T-helper 2 cell treated with Interferon-gamma antibody and Interleukin-4, amounts not matched to agents 100 ng/mL and 5 ng/mL, for 36 hours (primary cell): ENCODE results near the gene CD44. TPM values are rescaled to one million over a fixed set of nuclear protein-coding genes. Genes with fewer than 3 reads are reported as not detected.

Source experiments
- intact Hi-C: fragments of 100-400 bp; cut with micrococcal nuclease; formaldehyde crosslinking; loops from one replicate; pipeline ENCODE4 v1.15.1; 2023
- total RNA-seq: library from RNA; stranded (reverse); gene quantifications from 2 replicates; pipeline ENCODE4 v1.2.3, GENCODE V29; 2022

CD44 gene
- total RNA-seq, 1 donor from 2014 or later: 296 TPM

DNA sequence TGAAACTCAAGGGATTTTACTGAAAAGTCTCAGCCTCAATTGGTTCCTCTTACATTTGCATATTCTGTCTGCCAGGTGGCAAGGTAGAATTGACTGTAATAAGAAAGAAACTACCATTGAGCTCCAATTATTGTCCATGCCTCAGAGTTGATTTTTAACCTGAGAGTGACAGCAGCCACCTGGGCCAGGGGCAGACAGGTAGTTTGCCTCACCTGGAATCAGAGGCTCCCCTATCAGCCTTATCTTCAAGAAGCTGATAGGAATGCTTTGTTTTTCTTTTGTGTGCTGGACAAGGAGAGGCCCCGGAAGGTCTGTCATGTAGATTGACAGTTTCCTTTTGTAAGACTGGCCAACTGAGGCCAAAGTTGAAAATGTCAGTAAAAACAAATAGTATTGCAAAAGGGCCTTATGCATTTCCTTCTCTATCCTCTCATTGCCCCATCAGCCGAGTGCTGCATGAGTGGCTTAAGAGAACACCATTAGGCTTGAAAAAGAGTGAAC lies 34.1 kb downstream of the CD44 start:
- intact Hi-C loops: loop anchor here (5.0 kb wide), 1 partner anchor 44 kb away; no protein-coding TSS in a partner anchor

GRCh38 chr11:35173616-35174566 lies 34.9 kb downstream of the CD44 start:
- intact Hi-C loops: loop anchor here (5.0 kb wide), 1 partner anchor 43 kb away; no protein-coding TSS in a partner anchor

DNA sequence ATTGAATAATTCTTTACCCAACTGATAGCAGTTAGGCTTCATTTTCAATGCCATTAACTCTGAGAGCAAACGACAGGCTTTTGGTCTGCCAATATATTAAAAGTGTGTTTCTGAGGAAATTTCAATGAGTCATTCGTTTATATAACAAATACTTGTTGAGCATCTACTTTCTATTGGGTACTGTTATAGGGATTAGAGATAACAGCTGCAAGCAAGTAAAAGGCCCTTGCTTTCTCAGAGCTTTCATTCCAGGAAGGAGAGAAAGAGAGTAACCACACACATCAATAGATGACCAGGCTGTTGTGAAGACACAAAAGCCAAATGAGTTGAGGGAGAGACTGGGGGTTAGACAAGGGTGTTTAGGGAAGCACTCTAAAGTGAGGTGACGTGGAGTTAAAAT lies 35.7 kb downstream of the CD44 start:
- intact Hi-C loops: loop anchor here (5.0 kb wide), 2 partner anchors 43 to 247 kb away; no protein-coding TSS in a partner anchor

- intact Hi-C loops: loop anchor here (1.0 to 5.0 kb wide), 5 partner anchors 11 to 250 kb away; partner anchors contain the start of gene CD44
Measured at GRCh38 chr11:35177370-35177769, 38.4 kb downstream of the CD44 start.

DNA sequence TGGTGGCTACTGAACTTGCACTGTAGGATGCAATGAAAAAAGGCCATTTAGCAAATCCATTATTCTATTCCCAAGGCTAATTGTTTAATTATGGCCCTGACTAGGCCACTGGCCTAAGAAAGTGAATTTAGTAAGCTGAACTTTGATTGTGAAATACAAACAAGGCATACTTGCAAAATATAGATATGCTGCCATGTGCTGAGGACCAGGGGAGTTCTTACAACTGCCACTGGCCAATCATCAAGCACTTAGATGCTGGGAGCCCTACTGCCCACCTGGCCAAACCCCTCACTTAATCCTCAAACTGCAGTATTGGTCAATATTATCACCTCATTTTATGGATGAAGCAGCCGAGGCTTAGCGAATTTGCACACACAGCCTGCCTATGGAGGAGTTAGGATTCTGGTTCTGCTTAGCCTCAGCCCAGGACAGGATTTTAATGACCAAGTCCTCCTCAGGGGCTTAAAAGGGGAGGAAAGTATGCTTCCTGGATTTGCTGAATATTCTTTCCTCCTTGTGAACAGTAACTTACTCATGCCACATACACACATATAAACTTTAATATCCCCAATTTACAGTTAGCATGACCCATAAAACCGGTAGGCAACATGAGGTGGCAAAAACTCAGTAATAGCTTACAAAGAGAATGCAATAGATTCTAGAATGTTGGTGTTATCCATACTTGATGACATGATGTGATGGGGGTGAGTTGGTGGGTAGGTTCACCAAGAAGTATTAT lies 39.3 kb downstream of the CD44 start:
- intact Hi-C loops: loop anchor here (5.0 kb wide), 1 partner anchor 251 kb away; no protein-coding TSS in a partner anchor

GRCh38 chr11:35178873-35179272 lies 39.9 kb downstream of the CD44 start:
- intact Hi-C loops: loop anchor here (5.0 kb wide), 1 partner anchor 252 kb away; no protein-coding TSS in a partner anchor

DNA sequence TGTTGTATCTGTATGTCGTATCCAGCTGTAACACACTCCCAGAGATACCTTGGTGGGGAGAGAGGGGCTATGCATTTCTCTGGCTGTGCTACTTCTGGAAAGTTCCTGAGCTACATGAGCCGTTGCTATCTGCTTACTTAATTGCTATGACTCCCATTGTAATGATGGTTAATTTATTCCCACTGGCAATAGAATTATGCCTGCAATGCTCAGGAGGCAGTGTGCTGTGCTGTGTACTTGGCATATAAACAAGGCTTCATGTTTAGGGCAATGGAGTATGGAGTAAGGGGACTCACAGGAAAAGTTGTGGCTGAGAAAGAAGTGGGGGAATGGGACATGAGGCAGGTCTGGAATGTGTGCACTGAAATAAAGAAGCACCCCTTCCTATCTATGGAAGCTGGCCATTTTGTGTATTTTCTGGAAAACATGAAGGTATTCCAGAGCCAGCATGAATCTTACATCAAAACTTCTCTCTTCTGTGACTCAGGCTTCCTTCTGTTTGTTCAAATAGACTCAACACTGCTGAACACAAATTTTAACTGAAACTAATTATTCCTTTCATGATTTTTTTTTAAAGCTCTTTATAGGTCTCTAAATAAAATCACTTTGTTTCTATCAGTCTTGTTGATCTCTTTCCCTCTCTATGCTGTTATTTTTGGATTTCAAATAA lies 40.6 kb downstream of the CD44 start:
- intact Hi-C loops: loop anchor here (5.0 kb wide), 1 partner anchor 252 kb away; no protein-coding TSS in a partner anchor

- intact Hi-C loops: no loop called here
Measured at GRCh38 chr11:35180317-35181233, 41.6 kb downstream of the CD44 start.

- intact Hi-C loops: no loop called here
Measured at GRCh38 chr11:35182317-35182939, 43.5 kb downstream of the CD44 start.

DNA sequence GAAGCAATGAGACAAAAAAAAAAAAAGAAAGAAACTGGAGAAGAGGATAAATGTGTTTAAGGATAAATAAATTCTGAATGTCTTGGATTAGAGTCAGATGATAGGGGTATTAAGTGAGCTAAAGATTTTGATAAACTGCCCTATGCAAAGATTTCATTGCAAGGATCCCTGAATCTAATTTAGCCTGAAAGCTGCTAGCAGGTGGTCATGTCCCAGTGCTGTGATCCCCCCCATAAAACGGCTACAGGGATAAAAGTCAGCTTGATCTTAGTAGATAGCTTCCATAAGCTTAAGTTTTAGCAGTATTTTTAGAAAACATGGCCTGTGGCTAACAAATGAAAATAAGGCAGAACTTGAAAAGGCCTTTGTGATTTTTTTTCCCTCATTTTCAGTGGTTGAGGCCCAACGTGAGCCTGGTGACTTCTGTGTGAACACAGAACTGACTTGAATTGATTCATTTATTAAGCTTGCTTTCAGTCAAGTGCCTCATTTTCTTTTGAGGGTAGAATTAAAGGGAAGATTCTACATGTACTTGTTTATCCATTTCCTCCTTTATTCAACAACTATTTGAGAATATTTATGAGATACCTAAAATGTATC lies 44.5 kb downstream of the CD44 start:
- intact Hi-C loops: no loop called here

DNA sequence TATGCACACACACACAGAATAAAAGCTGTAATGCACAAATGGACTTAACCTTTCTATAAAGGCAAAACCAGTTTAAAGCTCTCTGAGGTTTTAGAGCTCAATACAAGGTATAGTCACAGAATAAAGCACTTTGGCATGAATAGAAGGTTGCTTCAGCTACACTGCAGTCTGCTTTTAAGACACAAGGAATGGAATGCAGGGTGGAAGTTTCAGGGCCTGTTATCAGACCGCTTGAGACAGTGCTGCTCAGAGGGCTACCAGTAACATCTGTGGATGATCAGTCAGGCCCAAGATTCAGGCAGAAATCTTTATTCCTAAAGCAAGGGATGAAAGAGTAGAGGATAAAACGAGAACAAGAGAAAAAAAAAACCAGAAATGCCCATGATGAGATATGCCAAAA lies 46.7 kb downstream of the CD44 start:
- intact Hi-C loops: no loop called here

GRCh38 chr11:35187996-35188395 lies 49.0 kb downstream of the CD44 start:
- intact Hi-C loops: no loop called here

DNA sequence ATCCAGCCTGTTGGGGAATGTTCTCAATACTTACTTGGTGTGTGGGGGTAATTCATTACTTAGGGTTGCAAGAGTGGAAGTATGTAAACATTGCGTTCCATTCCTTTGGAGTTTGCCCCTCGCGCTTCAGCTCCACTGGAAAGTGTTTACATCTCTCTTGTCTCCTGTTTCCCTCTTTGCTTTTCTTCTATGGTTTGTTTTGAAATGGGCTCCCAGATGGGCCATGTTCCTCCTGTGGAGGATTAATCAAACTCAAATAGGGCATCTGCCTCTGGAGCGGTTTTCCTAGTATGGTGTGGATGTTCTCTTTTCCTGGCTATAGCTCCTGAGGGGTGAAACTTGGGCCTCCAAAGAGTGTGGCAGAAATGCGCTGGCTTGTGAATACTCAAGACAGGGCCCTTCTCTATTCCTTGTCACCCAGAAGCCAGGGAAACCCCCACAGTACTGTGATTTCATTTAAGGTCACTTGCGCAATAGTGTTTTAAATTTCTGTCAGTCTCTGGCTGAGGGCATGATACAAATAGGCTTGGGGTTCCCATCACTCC lies 51.9 kb downstream of the CD44 start:
- intact Hi-C loops: no loop called here

- intact Hi-C loops: no loop called here
Measured at GRCh38 chr11:35192347-35192746, 53.4 kb downstream of the CD44 start.

GRCh38 chr11:35193767-35194166 lies 54.8 kb downstream of the CD44 start:
- intact Hi-C loops: no loop called here

DNA sequence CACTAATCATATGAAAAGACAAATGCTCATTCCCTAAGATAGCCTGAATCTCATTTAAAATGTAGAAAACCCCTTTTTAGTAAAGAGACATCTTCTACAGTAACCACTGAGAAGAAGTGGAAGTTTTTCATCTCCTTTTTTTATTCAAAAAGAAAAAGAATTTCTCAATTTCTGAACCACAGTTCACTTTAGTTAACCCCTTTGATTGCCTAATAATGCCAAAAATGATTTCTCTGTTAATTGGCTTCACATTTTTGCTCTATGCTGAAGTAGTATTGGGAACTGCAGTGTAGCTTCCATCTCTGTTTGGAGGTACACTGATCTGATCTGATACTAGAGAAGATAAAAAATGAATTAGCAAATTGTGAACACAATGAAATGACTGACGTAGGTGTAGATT lies 58.3 kb downstream of the CD44 start:
- intact Hi-C loops: no loop called here

DNA sequence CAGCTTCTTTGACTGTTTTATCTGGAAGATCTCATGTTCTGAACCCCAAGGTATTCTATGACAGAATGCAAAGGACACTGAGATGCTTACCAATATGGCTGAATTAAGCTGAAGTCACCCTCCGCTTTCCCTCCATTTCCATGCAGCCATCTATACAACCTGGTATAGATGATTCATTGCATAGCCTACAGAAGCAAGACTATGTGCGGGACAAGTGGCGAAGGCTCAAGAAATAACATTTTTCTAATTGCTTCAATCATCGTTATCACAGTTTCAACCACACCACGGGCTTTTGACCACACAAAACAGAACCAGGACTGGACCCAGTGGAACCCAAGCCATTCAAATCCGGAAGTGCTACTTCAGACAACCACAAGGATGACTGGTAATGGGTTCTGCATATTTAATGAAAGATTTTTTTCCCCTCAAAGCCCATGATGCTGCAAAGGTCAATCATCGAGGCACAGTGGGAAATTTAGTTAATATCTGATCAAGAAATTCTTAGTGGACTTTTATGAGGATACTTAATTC lies 61.9 kb downstream of the CD44 start:
- intact Hi-C loops: no loop called here

GRCh38 chr11:35204614-35205013 lies 65.6 kb downstream of the CD44 start:
- intact Hi-C loops: no loop called here

- intact Hi-C loops: no loop called here
Measured at GRCh38 chr11:35206616-35207015, 67.6 kb downstream of the CD44 start.
